CD8-positive, alpha-beta memory T cell (primary cell): ENCODE results near the gene ACYP2. TPM values are rescaled to one million over a fixed set of nuclear protein-coding genes. Genes with fewer than 3 reads are reported as not detected.

Experiments
- CTCF ChIA-PET: fragments of 350-600 bp; sonication (Branson Sonifier 250); formaldehyde crosslinking; loops from one replicate; lab custom pipeline; 2021; ENCODE audit warnings: antibody characterized with exemption; lab: Charles Lee
- POLR2A ChIA-PET: fragments of 350-600 bp; sonication (Branson Sonifier 250); formaldehyde crosslinking; loops from one replicate; lab custom pipeline; 2021; ENCODE audit warnings: antibody characterized with exemption; lab: Charles Lee
- DNase-seq, 5 donors: peaks; one replicate each; pipeline versions ENCODE4 v3.0.0 to v3.0.0-alpha.2; 2020 to 2022; ENCODE audit warnings: mixed read lengths in 1 of 5
- H3K27ac ChIP-seq: one replicate; pipeline ENCODE4 v1.7.0; 2013; ENCODE audit warnings: low read depth, mild to moderate bottlenecking, low read length, moderate library complexity
- H3K27me3 ChIP-seq: 2 replicates; pipeline ENCODE4 v1.7.0; 2013; ENCODE audit warnings: low read length, mild to moderate bottlenecking; ENCODE audit not compliant: insufficient read depth, poor library complexity, severe bottlenecking
- H3K36me3 ChIP-seq: 2 replicates; pipeline ENCODE4 v1.7.0; 2013; ENCODE audit warnings: mild to moderate bottlenecking, low read length, moderate library complexity; ENCODE audit not compliant: insufficient read depth
- H3K4me1 ChIP-seq: 2 replicates; pipeline ENCODE4 v1.7.0; 2013; ENCODE audit warnings: mild to moderate bottlenecking, low read length, moderate library complexity; ENCODE audit not compliant: insufficient read depth
- H3K4me3 ChIP-seq: 2 replicates; pipeline ENCODE4 v1.7.0; 2013; ENCODE audit warnings: mild to moderate bottlenecking, low read length
- H3K9me3 ChIP-seq: 2 replicates; pipeline ENCODE4 v1.7.0; 2013; ENCODE audit warnings: mild to moderate bottlenecking, low read length
- H3K27ac Mint-ChIP-seq, 8 donors: one replicate each; pipeline ENCODE4 v1.8.0; 2020 to 2021; ENCODE audit warnings: mixed read lengths in 8 of 8, mild to moderate bottlenecking in 6 of 8, inconsistent platforms in 3 of 8, moderate library complexity in 3 of 8
- H3K27me3 Mint-ChIP-seq, 2 donors: one replicate each; pipeline ENCODE4 v1.8.0; 2020 to 2021; ENCODE audit warnings: mixed read lengths in 2 of 2, mild to moderate bottlenecking in 1 of 2, moderate library complexity in 1 of 2
- H3K36me3 Mint-ChIP-seq, 3 donors: one replicate each; pipeline ENCODE4 v1.8.0; 2020 to 2021; ENCODE audit warnings: mixed read lengths in 3 of 3, inconsistent platforms in 1 of 3, mild to moderate bottlenecking in 1 of 3
- H3K4me1 Mint-ChIP-seq, 3 donors: one replicate each; pipeline ENCODE4 v1.8.0; 2020 to 2021; ENCODE audit warnings: mixed read lengths in 3 of 3, inconsistent platforms in 1 of 3, mild to moderate bottlenecking in 1 of 3
- H3K4me3 Mint-ChIP-seq, 7 donors: one replicate each; pipeline ENCODE4 v1.8.0; 2020 to 2021; ENCODE audit warnings: mixed read lengths in 7 of 7, mild to moderate bottlenecking in 6 of 7, moderate library complexity in 4 of 7, inconsistent platforms in 2 of 7
- H3K9me3 Mint-ChIP-seq, 5 donors: one replicate each; pipeline ENCODE4 v1.8.0; 2020 to 2022; ENCODE audit warnings: mixed read lengths in 5 of 5, mild to moderate bottlenecking in 3 of 5, moderate library complexity in 2 of 5, inconsistent platforms in 1 of 5
- polyA plus RNA-seq: library from polyadenylated mRNA; unstranded; fragments of 300-500 nt; fragmentation: Illumina TruSeq; gene quantifications from one replicate; pipeline ENCODE4 v1.2.3, GENCODE V29; 2021
- total RNA-seq, 2 experiments: library from RNA; stranded (reverse); gene quantifications; one replicate each; pipeline ENCODE4 v1.2.3, GENCODE V29; 2021

ACYP2 gene
- total and polyA plus RNA-seq, 3 experiments from 2014 or later: 8.8 to 12.6 (median 10.3) TPM

- no peak for DNase-seq
- POLR2A ChIA-PET: no interaction called here
- Histone ChIP-seq H3K27ac (no peak overlapping the region), H3K4me3 (no peak overlapping the region), H3K4me1 (no peaks in the 10 kb centered on the region), H3K9me3 (no peaks in the 10 kb centered on the region), H3K36me3 (no peaks in the 10 kb centered on the region), H3K27me3 (no peaks in the 10 kb centered on the region)
- CTCF ChIA-PET: interaction anchor here (1.2 kb wide), 1 partner anchor 9 kb away, joined by 3 read pairs; no protein-coding TSS in a partner anchor
- peaks cover 3 to 5% (median 5%) of the 10 kb centered on the region in 3 donors for H3K36me3 Mint-ChIP-seq
- no peak overlapping the region for H3K4me3 Mint-ChIP-seq
- H3K27ac Mint-ChIP-seq: peak overlapping the region in 1 of 8 donors; percentile 11
- no peaks in the 10 kb centered on the region for H3K27me3 Mint-ChIP-seq
- no peaks in the 10 kb centered on the region for H3K4me1 Mint-ChIP-seq
- no peaks in the 10 kb centered on the region for H3K9me3 Mint-ChIP-seq
Measured at GRCh38 chr2:54194761-54195750, 79.6 kb downstream of the ACYP2 start.

GRCh38 chr2:54196646-54197045 is 81.2 kb downstream of the ACYP2 start:
- ChIA-PET CTCF (no interaction called here), POLR2A (no interaction called here)
- Mint-ChIP-seq H3K4me1 (no peaks in the 10 kb centered on the region), H3K4me3 (no peak overlapping the region), H3K27me3 (no peaks in the 10 kb centered on the region), H3K27ac (no peak overlapping the region), H3K36me3 (peaks cover 2 to 5% (median 4%) of the 10 kb centered on the region in 3 donors), H3K9me3 (peaks cover 0 to 3% (median 0%) of the 10 kb centered on the region in 5 donors)
- no peaks in the 10 kb centered on the region for H3K4me1 ChIP-seq
- H3K4me3 ChIP-seq: no peak overlapping the region
- no peaks in the 10 kb centered on the region for H3K27me3 ChIP-seq
- no peak overlapping the region for H3K27ac ChIP-seq
- no peaks in the 10 kb centered on the region for H3K36me3 ChIP-seq
- no peak for DNase-seq
- no peaks in the 10 kb centered on the region for H3K9me3 ChIP-seq

DNA sequence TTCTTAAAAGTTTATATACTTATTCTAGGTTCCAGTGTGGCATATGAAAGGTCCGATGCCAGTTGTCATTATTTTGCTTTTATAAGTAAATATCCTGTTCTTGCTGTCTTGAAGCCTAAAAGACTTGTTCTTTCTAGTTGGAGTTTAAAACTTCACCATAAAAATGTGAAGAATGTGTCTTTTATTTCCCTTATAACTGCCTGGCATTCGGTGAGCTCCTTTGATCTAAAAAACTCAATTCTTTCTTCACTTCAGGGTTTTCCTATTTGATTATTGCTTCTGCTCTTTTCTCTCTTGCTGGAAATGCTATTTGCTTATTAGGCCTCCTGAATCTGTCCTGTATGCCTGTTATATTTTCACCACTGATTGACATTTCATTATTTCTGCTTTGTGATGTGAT is 89.1 kb downstream of the ACYP2 start:
- Mint-ChIP-seq H3K9me3 (peaks cover 0 to 6% (median 0%) of the 10 kb centered on the region in 5 donors), H3K27me3 (no peaks in the 10 kb centered on the region), H3K27ac (peak overlapping the region in 1 of 8 donors; percentile 73), H3K4me3 (no peak overlapping the region), H3K36me3 (peaks cover 2 to 5% (median 3%) of the 10 kb centered on the region in 3 donors), H3K4me1 (peaks cover 0 to 4% (median 0%) of the 10 kb centered on the region in 3 donors)
- CTCF ChIA-PET: no interaction called here
- POLR2A ChIA-PET: no interaction called here
- H3K36me3 ChIP-seq: no peaks in the 10 kb centered on the region
- no peaks in the 10 kb centered on the region for H3K9me3 ChIP-seq
- H3K4me1 ChIP-seq: no peaks in the 10 kb centered on the region
- H3K27me3 ChIP-seq: no peaks in the 10 kb centered on the region
- DNase-seq: no peak
- no peak overlapping the region for H3K4me3 ChIP-seq
- no peak overlapping the region for H3K27ac ChIP-seq

DNA sequence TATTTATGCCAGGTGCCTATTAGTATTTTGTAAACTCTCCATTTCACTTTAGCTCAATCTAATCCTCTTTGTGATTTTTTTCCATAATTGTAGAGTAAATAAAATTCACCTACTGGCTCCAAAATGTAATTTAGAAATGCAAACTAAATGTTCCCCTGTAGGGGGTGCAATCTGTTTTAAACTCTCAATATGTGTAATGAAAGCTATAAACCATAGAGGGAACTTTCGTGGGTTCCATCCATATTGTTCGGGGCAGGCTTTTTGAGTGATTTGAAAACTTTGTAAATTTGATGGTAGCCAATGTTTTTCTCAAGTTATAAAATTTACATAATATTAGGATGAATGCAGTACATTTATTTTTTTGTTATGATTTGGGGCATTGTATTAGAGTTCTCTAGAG is 91.2 kb downstream of the ACYP2 start:
- Mint-ChIP-seq H3K4me3 (no peak overlapping the region), H3K9me3 (peaks cover 0 to 3% (median 0%) of the 10 kb centered on the region in 5 donors), H3K27ac (no peak overlapping the region), H3K4me1 (peaks cover 0 to 4% (median 0%) of the 10 kb centered on the region in 3 donors), H3K27me3 (no peaks in the 10 kb centered on the region), H3K36me3 (peaks cover 2 to 4% (median 3%) of the 10 kb centered on the region in 3 donors)
- H3K36me3 ChIP-seq: no peaks in the 10 kb centered on the region
- ChIA-PET POLR2A (no interaction called here), CTCF (no interaction called here)
- no peaks in the 10 kb centered on the region for H3K9me3 ChIP-seq
- no peak overlapping the region for H3K27ac ChIP-seq
- no peak overlapping the region for H3K4me3 ChIP-seq
- H3K4me1 ChIP-seq: no peaks in the 10 kb centered on the region
- peak in 1 of 5 donors; percentile 9 for DNase-seq
- no peaks in the 10 kb centered on the region for H3K27me3 ChIP-seq

GRCh38 chr2:54207666-54208195 is 92.3 kb downstream of the ACYP2 start:
- Histone ChIP-seq H3K27me3 (no peaks in the 10 kb centered on the region), H3K36me3 (no peaks in the 10 kb centered on the region), H3K9me3 (no peaks in the 10 kb centered on the region), H3K4me3 (no peak overlapping the region), H3K4me1 (no peaks in the 10 kb centered on the region), H3K27ac (no peak overlapping the region)
- peaks cover 0 to 3% (median 0%) of the 10 kb centered on the region in 5 donors for H3K9me3 Mint-ChIP-seq
- no peaks in the 10 kb centered on the region for H3K27me3 Mint-ChIP-seq
- no peak for DNase-seq
- POLR2A ChIA-PET: no interaction called here
- H3K4me3 Mint-ChIP-seq: no peak overlapping the region
- H3K27ac Mint-ChIP-seq: no peak overlapping the region
- H3K36me3 Mint-ChIP-seq: peaks cover 2 to 4% (median 4%) of the 10 kb centered on the region in 3 donors
- CTCF ChIA-PET: interaction anchor here (1.0 kb wide), 1 partner anchor 15 kb away, joined by 3 read pairs; no protein-coding TSS in a partner anchor
- H3K4me1 Mint-ChIP-seq: peaks cover 0 to 4% (median 0%) of the 10 kb centered on the region in 3 donors

DNA sequence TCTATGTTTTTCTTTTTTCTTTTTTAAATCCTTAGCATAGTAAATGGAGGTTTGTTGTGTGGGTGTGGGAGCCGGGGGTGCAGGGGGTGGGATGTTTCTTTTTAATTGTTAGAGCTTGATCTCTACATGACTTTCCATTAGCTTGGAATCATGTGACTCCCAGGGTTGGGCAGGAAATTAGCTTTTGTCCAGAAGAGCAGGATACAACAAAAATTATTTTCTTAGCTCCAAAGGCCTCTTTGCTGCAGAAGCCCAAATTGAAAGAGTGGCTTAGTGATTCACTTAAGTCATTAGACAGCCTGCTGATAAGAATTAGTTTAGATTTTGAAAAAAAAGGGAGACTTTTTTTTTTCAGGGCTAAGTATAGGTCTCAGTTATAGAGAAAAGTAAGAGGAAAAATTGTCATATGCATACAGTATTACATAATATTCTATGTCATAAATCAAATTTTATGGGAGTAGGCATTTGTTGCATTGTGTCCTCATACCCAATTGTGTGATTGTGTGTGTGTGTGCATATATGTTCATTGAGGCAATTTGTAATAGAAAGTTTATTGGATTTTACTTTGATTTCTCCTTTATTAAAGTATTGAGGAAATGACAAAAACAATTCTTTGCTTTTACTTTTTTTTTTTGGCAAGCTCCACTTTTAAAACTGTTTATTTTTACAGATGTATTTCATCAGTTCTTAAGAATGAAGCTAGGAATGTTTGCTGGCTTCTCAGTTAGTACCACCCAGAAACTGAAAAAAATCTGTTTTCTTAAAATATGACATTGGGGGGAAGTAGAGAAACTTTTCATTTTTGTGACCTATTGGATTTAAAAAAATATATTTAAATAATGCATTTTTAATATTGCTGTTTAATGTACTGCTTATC is 93.2 kb downstream of the ACYP2 start:
- CTCF ChIA-PET: interaction anchor here (1.0 kb wide), 1 partner anchor 14 kb away, joined by 3 read pairs; no protein-coding TSS in a partner anchor
- Mint-ChIP-seq H3K4me3 (no peak overlapping the region), H3K4me1 (peaks cover 0 to 4% (median 0%) of the 10 kb centered on the region in 3 donors)

GRCh38 chr2:54209379-54209778 is 94.0 kb downstream of the ACYP2 start:
- peaks cover 0 to 4% (median 0%) of the 10 kb centered on the region in 3 donors for H3K4me1 Mint-ChIP-seq
- H3K27ac Mint-ChIP-seq: no peak overlapping the region
- H3K9me3 Mint-ChIP-seq: peaks cover 3 to 4% (median 4%) of the 10 kb centered on the region in 5 donors
- no peak overlapping the region for H3K27ac ChIP-seq
- H3K27me3 ChIP-seq: no peaks in the 10 kb centered on the region
- peaks cover 0 to 2% of the 10 kb centered on the region in 2 donors for H3K27me3 Mint-ChIP-seq
- H3K36me3 Mint-ChIP-seq: peaks cover 9 to 11% (median 10%) of the 10 kb centered on the region in 3 donors
- no peaks in the 10 kb centered on the region for H3K4me1 ChIP-seq
- H3K9me3 ChIP-seq: no peaks in the 10 kb centered on the region
- ChIA-PET POLR2A (no interaction called here), CTCF (no interaction called here)
- no peak overlapping the region for H3K4me3 ChIP-seq
- no peaks in the 10 kb centered on the region for H3K36me3 ChIP-seq
- no peak overlapping the region for H3K4me3 Mint-ChIP-seq
- DNase-seq: no peak

More for the DNA sequence above, 93.2 kb downstream of the ACYP2 start:
- Histone ChIP-seq H3K27ac (no peak overlapping the region), H3K4me1 (no peaks in the 10 kb centered on the region), H3K9me3 (no peaks in the 10 kb centered on the region), H3K27me3 (no peaks in the 10 kb centered on the region), H3K4me3 (no peak overlapping the region), H3K36me3 (no peaks in the 10 kb centered on the region)
- DNase-seq: no peak
- H3K27me3 Mint-ChIP-seq: no peaks in the 10 kb centered on the region
- no peaks in the 10 kb centered on the region for H3K9me3 Mint-ChIP-seq
- H3K36me3 Mint-ChIP-seq: peaks cover 5 to 6% (median 6%) of the 10 kb centered on the region in 3 donors
- POLR2A ChIA-PET: no interaction called here
- H3K27ac Mint-ChIP-seq: peak overlapping the region in 1 of 8 donors; percentile 20
